M059J (cell line): ENCODE data around the gene INS. TPM values are rescaled to one million over a fixed set of nuclear protein-coding genes. Genes with fewer than 3 reads are reported as not detected.

Experiments used
- DNase-seq: peaks from one replicate; pipeline ENCODE4 v3.0.0-alpha.2; 2012; ENCODE audit warnings: low read depth
- total RNA-seq: library from RNA; depleted of rRNA; stranded (reverse); fragments of >200 nt; shearing (Covaris generic); gene quantifications from 2 replicates; pipeline ENCODE4 v1.2.3, GENCODE V29; 2014; rRNA removed

Gene INS
- total RNA-seq, 1 experiment from 2014 or later, result not detected

DNA sequence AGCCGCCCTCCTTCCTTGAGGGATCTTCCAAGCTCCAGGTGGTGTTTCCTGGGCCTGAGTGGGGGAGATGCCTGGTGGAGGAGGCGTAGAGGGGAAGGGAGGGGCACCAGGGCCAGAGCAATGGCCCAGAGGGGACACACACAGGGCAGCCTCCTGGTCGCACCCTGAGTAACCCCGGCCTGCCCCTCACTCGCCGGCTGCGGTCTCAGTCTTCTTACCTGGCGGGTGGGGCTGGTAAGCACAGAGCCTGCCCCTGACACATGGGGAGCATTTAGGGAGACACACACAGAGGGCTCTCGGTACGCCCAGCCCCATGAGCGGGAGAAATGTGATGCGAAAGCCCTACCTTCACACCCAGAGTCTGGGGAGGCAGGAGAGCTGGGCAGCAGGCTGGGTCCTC lies 45.7 kb downstream of the INS start:
- no peak for DNase-seq

DNA sequence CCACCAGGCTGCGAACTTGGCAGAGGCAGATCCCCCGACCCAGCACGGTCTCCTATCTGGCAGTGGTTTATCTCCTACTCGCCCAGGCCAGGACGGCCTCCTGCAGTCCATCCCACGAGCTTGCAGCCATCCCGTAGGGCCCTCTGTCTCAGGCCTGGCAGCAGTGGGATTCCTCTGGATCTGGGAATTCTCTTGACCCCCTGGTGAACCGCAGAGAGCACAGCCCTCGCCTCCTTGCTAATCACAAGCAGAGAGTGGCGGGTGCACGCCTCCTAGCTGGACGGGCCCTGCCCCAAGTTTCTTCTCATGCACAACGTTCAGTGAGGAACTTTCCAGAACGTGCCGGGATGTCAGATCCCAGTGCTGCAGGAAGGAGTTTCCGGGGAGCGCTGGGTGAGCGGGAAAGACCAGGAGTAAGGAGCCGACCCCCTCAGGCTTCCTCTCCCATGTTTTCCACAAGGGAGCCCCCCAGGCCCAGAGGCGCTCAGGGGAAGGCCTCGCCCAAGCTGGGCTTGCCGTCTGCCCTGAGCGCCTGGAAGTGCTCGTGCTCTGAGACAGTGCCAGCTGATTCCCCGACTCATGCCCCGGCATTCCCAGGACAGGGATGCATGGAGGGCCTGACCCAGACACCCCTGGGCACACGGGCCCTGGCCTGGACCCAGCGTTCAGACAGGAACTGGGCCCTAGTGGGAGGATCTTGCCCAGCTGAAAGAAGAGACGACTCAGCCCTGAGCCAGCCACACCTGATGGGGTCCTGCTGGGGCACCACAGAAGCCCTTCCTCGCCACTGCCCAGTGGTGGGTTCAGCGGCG lies 46.4 kb downstream of the INS start:
- no peak for DNase-seq

DNA sequence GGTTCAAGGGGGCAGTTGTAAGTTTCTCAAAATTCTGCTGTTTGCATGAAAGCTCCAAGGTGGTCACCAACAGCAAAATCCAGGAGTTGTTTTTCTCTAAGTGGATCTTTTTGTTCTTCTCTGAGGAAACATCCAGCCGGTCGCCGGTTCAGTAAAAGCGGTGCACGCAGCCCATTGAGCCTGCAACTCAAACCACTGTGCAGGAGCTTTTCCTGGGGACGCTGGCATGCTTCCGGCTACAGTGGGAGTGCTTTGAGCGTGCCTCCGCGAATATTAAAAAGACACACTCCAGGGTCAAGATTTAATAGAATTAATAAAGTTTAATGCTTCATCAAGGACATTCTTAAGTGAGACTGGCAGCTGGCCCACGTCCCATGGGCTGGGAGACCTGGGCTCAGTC lies 47.2 kb downstream of the INS start:
- no peak for DNase-seq

DNA sequence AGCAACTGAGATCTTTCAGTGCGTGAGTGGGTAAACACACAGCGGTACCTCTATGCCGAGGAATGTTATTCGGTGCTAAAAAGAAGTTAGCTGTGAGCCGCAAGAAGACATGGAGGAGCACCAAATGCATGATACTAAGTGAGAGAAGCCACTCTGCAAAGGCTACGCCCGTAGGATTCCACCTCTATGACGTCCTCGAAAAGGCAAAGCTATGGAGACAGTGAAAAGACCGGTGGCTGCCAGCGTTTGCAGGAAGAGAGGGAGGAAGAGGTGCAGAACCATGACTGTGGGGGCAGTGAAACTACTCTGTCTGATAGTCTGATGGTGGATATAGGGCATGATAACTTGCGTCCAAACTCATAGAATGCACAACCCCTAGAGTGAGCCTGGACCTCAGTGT lies 50.5 kb downstream of the INS start:
- no peak for DNase-seq

Other genes with a start within 250 kb of the INS start
- gene TNNT3, start 241.5 kb downstream of the INS start, total RNA-seq, result not detected in 2 replicates
- 206 and 224 TPM in 2 replicates for gene MRPL23, start 213.9 kb downstream of the INS start, total RNA-seq
- gene H19, start 163.4 kb downstream of the INS start, total RNA-seq, result 0.17 TPM in 1 of 2 replicates, not detected in the other
- 0.02 and 0.07 TPM in 2 replicates for gene IGF2, start 21.8 kb downstream of the INS start, total RNA-seq
- gene TH, start 10.6 kb upstream of the INS start, total RNA-seq, result 0.07 TPM in 1 of 2 replicates, not detected in the other
- gene ASCL2, start 109.4 kb upstream of the INS start, total RNA-seq, result not detected in 2 replicates
- not detected in 2 replicates for gene C11orf21, start 140.7 kb upstream of the INS start, total RNA-seq
- gene TSPAN32, start 140.8 kb upstream of the INS start, total RNA-seq, result 0.07 TPM in 1 of 2 replicates, not detected in the other
- 144 and 209 TPM in 2 replicates for gene CD81, start 216.1 kb upstream of the INS start, total RNA-seq
- gene TSSC4, start 239.5 kb upstream of the INS start, total RNA-seq, result 20.8 and 34.9 TPM in 2 replicates